Measurements from ENCODE around the gene PDHX.

DNA sequence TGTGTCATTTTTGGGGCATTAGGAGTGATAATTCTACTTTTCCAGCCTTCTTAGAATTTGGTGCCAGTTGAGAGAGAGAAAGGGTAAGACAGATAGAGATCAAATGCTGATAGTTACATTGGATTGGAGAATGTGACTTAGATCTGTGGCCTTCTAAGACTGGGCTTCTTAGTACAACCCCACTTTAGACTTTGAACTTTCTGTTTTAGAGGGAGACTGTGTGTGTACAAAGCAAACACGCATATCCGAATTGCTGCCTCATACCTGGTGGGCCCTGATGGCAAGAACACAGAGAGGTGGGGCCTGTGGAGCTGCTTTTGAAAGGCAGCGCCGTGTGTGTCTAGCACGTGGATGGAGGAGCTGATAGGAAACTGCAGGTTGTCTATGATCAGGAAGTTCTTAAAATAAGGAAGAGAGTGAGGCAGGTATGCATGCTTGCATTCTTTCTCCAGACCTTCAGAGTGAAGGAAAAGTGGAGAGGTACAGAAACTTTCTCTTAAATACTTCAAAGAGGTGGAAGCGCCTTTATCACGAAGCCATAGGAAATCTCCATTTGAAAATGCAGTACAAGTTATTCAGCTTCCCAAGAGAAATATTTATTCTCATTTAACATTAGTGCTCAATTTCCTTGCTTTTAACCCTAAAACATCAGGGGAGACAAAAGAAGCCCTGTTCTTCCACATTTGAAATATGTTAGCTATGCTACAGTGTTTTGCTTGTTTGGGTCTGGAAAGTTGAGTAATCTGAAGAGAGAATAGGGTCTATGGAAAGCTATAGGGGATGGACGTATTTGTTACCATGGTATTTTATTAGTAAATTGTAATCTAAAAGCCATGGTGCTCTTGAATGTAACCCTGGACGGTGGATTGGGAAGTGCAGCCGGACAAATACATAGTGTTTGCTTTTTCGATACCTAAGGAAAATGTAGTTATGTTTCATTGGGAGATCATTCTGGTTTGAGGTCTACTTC is 13.7 kb downstream of the PDHX start:
- TF ChIP-seq, protein P1, sequence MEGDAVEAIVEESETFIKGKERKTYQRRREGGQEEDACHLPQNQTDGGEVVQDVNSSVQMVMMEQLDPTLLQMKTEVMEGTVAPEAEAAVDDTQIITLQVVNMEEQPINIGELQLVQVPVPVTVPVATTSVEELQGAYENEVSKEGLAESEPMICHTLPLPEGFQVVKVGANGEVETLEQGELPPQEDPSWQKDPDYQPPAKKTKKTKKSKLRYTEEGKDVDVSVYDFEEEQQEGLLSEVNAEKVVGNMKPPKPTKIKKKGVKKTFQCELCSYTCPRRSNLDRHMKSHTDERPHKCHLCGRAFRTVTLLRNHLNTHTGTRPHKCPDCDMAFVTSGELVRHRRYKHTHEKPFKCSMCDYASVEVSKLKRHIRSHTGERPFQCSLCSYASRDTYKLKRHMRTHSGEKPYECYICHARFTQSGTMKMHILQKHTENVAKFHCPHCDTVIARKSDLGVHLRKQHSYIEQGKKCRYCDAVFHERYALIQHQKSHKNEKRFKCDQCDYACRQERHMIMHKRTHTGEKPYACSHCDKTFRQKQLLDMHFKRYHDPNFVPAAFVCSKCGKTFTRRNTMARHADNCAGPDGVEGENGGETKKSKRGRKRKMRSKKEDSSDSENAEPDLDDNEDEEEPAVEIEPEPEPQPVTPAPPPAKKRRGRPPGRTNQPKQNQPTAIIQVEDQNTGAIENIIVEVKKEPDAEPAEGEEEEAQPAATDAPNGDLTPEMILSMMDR (IDR thresholded peaks at IDR 0.05; ENCODE audit: low read length) = no peak
- TF ChIP-seq EZH2 (optimal IDR thresholded peaks at IDR 0.05; ENCODE audit: low read depth, low read length) (no peak), EZH2phosphoT487 (IDR thresholded peaks at IDR 0.05; ENCODE audit: low read length) (no peak)
